GM18520 (cell line): ENCODE data around the gene TGM5.
"Not testable (repeated sequence)": the region's sequence is repeated elsewhere in the genome, so short reads cannot be mapped to it uniquely, and the experiment has no call there.

Experiments
- ATAC-seq: cut with Tn5 transposase; IDR thresholded peaks from one replicate; pipeline ENCODE4 v1.9.1; 2021; ENCODE audit not compliant: unreplicated experiment

TGM5 gene

DNA sequence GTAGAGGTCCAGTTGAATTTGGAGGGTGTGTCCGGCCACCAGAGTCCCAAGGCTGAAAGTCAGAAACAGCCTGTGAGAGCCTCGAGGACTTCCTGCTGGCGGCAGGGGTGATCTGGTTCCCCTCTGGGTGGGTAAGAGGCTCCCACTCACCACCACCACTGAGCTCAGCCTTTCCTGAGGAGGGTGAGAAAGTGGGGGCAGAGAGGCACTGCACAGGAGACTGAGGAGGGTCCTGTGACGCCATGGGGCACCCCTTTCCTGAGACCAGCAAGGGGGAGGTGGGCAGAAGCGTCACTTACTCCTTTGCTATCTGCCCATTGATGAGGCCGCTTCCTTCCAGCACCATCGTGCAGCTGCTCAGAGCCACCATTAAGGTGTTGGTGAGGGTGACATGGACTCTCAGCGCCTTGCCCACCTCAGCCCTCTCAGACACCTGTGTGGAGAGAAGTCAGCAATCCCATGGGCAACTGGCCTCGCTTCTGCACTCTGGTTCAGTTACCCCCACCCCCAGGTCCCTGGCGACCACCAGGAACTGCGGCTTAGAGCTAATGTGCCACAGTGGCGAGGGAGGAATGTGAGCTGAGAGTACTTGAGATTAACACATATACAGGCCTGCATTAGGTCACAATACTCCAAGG is 10.0 kb upstream of the TGM5 start:
- ATAC-seq: no peak

GRCh38 chr15:43275740-43276562 is 9.2 kb upstream of the TGM5 start:
- no peak for ATAC-seq

DNA sequence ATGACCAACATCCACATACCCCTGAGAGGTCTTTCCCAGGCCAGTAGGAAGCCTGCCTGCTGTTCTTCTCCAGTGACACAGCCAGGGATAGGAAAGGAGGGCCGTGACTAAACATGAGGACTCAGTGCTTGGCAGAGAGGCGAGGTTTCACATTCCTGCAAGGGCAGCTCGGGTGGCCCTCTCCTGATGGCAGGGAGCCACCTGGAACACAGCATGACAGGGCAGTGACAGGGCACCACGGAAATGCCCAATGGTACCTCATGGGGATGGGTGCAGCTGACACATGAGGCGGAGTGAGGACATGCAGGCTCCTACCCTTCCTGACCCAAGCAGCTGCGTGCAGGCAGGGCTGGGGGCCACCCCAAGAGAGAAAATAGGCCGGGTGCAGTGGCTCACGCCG is 7.4 kb upstream of the TGM5 start:
- no peak for ATAC-seq

- ATAC-seq: no peak
Observed at GRCh38 chr15:43273243-43273642, 6.5 kb upstream of the TGM5 start.

DNA sequence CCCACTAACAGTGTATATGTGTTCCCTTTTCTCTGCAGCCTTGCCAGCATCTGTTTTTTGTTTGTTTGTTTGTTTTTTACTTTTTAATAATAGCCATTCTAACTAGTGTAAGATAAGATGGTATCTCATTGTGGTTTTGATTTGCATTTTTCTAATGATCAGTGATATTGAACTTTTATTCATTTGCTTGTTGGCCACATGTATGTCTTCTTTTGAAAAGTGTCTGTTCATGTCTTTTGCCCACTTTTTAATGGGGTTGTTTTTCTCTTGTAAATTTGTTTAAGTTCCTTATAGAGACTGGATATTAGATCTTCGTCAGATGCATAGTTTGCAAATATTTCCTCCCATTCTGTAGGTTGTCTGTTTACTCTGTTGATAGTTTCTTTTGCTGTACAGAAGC is 5.2 kb upstream of the TGM5 start:
- ATAC-seq: not testable (repeated sequence)

GRCh38 chr15:43270676-43271306 is 4.1 kb upstream of the TGM5 start:
- no peak for ATAC-seq

DNA sequence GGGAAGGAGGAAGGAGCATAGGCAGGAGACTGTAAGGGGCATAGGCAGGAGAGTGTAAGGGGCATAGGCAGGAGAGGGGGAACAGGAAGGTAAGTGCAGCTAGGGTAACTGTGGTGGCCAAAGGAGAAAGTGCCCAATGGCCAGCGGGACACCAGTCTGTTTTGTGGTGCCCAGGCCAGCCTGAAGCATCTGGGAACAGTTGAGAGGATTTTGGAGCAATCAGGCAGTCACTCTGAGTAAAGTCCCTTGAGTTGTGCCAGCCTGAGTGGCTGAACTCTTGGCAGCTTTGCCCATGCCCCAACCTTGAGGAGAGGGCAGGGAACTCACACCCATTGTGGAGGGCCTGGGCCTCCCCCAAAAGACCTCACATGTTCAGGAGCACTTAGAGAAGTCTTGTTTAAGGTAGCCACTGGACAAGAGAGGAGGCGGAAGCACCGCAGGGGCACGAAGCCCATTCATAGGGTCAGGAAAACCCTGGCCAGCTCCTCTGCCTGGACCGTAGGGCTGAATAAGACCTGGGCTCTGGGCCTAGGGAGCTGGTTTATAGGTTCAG is 3.5 kb upstream of the TGM5 start:
- no peak for ATAC-seq

- no peak for ATAC-seq
Observed at GRCh38 chr15:43268111-43269105, 1.7 kb upstream of the TGM5 start.

- no peak for ATAC-seq
Observed at GRCh38 chr15:43267439-43267838, 711 bp upstream of the TGM5 start.

DNA sequence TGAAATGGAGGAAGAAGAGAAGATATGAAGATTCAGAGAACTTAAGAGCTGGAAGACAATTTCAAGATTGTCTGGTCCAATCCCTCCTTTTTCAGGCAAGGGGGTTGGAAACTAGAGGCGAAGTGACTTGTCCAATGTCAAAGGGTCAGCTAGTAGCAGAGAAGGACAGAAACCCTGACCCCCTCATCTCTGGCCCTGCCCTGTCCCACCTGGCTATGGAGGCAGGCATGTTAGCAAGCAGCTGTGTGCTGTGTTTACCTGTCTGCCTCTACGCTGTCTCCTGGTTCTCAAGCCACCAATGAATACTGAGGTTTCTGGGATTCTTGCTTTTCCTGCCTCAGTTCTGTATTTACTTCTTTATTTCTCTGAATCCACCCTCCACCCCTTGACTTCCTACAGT is 342 bp downstream of the TGM5 start:
- ATAC-seq: no peak

DNA sequence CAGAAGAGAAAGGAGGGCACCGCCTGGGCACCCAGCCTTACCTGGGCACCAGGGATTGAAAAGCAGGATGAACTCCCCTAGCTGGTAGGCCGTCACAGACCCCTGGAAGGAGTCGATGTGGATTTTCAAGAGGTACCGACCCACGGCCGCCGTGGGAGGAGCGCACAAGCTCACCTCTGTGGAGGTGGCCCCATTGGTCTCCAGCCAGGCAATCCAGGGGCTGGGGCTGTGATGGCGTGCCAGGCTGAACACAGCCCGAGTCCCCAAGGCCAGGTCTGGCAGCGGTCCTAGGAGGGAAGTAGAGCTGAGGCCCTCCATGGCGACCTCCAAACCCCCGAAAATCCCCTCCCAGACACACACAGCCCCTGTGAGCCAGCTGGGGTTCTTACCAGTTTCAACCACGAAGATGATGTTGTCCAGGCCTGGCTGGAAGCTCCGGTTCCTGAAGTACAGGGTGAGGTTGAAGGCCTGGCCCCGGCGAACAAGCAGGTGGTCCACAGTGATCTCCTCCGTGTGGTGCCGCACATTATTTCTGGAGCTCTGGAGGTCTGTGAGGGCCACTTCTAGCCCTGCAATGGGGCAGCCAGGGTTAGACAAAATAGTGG is 6.6 kb downstream of the TGM5 start:
- no peak for ATAC-seq

DNA sequence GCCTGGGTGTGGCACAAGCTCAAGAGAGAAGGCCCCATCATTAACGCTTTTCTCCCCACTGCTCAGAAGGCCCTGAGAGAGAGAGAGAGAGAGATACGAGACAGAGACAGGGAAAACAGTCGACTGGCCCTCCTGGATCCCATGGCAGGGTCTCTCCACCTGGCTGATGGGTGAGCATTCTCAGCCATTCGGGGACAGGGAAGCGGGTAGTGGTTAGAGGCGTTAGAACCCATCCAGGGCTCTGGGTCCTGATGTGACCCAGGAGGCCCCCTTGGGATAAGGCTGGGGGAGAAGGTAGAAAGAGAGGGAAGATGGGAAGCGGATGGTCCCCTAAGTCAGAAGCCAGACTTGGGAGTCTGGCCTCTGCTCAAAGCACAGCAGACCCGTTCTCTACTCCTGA is 7.9 kb downstream of the TGM5 start:
- ATAC-seq: no peak

- no peak for ATAC-seq
Observed at GRCh38 chr15:43256341-43256740, 10.4 kb downstream of the TGM5 start.

DNA sequence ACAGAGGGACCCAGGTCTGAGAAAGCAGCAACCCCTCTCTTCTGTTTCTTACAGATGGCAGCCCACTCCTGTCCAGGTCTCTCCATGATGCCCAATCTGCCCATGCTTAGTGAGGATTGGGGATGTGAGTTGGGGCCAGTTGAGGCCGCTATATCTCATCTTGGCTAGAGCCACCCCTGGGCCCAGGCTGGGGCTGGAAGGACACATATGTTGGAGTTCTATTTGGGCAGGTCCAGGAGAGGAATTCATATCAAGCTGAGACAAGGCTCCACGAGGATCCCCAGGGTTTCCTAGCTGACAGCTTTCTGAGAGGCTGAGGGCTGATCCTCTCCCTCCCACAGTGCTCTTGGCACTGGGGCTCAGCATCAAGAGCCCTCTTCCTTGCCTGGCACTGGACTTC is 11.4 kb downstream of the TGM5 start:
- ATAC-seq: no peak

GRCh38 chr15:43253431-43254403 is 13.0 kb downstream of the TGM5 start:
- peak; percentile 41 for ATAC-seq

GRCh38 chr15:43251871-43252250 is 14.9 kb downstream of the TGM5 start:
- ATAC-seq: no peak

DNA sequence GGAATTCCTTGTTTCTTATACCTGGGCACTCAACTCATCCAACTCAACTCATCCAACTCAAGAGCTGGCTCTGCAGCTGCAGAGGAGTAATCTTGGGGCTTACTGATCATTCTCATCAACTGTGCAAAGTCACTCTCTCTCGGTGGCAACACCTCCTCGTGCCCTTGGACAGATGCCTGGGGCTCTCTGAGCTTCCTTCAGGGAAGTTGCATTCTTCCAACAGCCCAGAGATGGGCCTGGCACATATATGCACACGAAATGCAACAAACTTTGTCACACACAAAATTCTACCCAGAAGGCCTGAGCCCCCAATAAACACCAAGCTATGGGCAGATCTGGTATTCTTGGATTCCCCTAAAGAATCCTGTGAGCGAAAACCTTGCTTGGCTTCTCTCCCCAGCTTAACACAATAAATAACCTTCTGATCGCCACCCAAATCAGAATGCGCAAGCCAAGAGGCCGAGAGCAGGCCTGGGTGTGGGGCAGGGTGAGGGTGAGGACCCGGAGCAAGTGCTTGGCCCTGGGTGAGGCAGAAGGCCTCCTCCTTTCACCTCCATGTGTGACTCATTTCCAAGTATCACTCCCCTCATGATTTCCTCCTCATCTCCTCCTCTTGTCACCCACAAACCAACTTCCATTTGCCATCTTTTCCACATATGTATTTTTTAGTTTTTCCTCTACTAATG is 15.4 kb downstream of the TGM5 start:
- no peak for ATAC-seq

GRCh38 chr15:43250785-43251184 is 15.9 kb downstream of the TGM5 start:
- ATAC-seq: no peak
